Bronchial epithelial cell (primary cell): Measurements from ENCODE around the gene NLGN4Y. TPM values are rescaled to one million over a fixed set of nuclear protein-coding genes. Genes with fewer than 3 reads are reported as not detected.

Experiments
- DNase-seq: peaks from one replicate; pipeline ENCODE4 v3.0.0-alpha.2; 2010; ENCODE audit warnings: low read depth
- FAIRE-seq: peaks from 2 replicates; lab custom pipeline; 2011; peaks lifted over from hg19 to GRCh38; lab: Jason Lieb, UNC
- H3K27me3 ChIP-seq: 2 replicates; pipeline ENCODE4 v1.5.1; 2011; ENCODE audit warnings: low read length; ENCODE audit not compliant: control insufficient read depth, insufficient read depth
- H3K36me3 ChIP-seq: 2 replicates; pipeline ENCODE4 v1.5.1; 2011; ENCODE audit warnings: low read length; ENCODE audit not compliant: control insufficient read depth, insufficient read depth
- H3K4me3 ChIP-seq: 2 replicates; pipeline ENCODE4 v1.5.1; 2011; ENCODE audit warnings: mild to moderate bottlenecking, low read depth, low read length, control low read depth
- CTCF ChIP-seq: IDR thresholded peaks from 2 replicates; pipeline ENCODE4 v1.5.1; 2011; ENCODE audit warnings: mild to moderate bottlenecking, moderate library complexity, low read length, control low read depth, inconsistent platforms; ENCODE audit not compliant: insufficient read depth, severe bottlenecking
- total RNA-seq: library from RNA; depleted of rRNA; stranded (reverse); fragments of >200 nt; gene quantifications from 2 replicates; pipeline ENCODE4 v1.2.1, GENCODE V29; 2014

Gene NLGN4Y
- 14.2 TPM in 1 of 2 replicates, not detected in the other for total RNA-seq

GRCh38 chrY:14524272-14525231 lies at the start of gene NLGN4Y:
Gene NLGN4Y (plus strand): TSS chrY:14524529. CDS start chrY:14622120, 97,591 bp downstream.
- FAIRE-seq (no peak), DNase-seq (no peak)
- peak; percentile 13 for TF ChIP-seq CTCF
- Histone ChIP-seq H3K36me3 (no peaks in the 10 kb centered on the region), H3K27me3 (no peaks in the 10 kb centered on the region), H3K4me3 (peak within 1 kb of the TSS; percentile 53)

- DNase-seq: peak; percentile 87
- FAIRE-seq: no peak
- Histone ChIP-seq H3K27me3 (no peaks in the 10 kb centered on the region), H3K36me3 (no peaks in the 10 kb centered on the region), H3K4me3 (no peak overlapping the region)
- no peak for TF ChIP-seq CTCF
Observed at GRCh38 chrY:14485935-14486334, 38.4 kb upstream of the NLGN4Y start.

GRCh38 chrY:14490226-14490625 lies 34.1 kb upstream of the NLGN4Y start:
- Histone ChIP-seq H3K4me3 (no peak overlapping the region), H3K36me3 (no peaks in the 10 kb centered on the region), H3K27me3 (no peaks in the 10 kb centered on the region)
- FAIRE-seq (no peak), DNase-seq (peak; percentile 75)
- no peak for TF ChIP-seq CTCF

- Histone ChIP-seq H3K4me3 (no peak overlapping the region), H3K27me3 (no peaks in the 10 kb centered on the region), H3K36me3 (no peaks in the 10 kb centered on the region)
- DNase-seq (peak; percentile 58), FAIRE-seq (no peak)
- no peak for TF ChIP-seq CTCF
Observed at GRCh38 chrY:14498071-14498470, 26.3 kb upstream of the NLGN4Y start.

- Histone ChIP-seq H3K36me3 (no peaks in the 10 kb centered on the region), H3K4me3 (no peak overlapping the region), H3K27me3 (no peaks in the 10 kb centered on the region)
- no peak for FAIRE-seq
- no peak for TF ChIP-seq CTCF
- no peak for DNase-seq
Observed at GRCh38 chrY:14504592-14504991, 19.7 kb upstream of the NLGN4Y start.
